ENCODE data around the gene DGKD.

- TF ChIP-seq, protein P1, sequence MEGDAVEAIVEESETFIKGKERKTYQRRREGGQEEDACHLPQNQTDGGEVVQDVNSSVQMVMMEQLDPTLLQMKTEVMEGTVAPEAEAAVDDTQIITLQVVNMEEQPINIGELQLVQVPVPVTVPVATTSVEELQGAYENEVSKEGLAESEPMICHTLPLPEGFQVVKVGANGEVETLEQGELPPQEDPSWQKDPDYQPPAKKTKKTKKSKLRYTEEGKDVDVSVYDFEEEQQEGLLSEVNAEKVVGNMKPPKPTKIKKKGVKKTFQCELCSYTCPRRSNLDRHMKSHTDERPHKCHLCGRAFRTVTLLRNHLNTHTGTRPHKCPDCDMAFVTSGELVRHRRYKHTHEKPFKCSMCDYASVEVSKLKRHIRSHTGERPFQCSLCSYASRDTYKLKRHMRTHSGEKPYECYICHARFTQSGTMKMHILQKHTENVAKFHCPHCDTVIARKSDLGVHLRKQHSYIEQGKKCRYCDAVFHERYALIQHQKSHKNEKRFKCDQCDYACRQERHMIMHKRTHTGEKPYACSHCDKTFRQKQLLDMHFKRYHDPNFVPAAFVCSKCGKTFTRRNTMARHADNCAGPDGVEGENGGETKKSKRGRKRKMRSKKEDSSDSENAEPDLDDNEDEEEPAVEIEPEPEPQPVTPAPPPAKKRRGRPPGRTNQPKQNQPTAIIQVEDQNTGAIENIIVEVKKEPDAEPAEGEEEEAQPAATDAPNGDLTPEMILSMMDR (IDR thresholded peaks at IDR 0.05; ENCODE audit: low read depth, low read length), result no peak
- no peak for TF ChIP-seq EZH2phosphoT487 (IDR thresholded peaks at IDR 0.05; ENCODE audit: low read depth)
Observed at GRCh38 chr2:233311241-233311926, 42.9 kb upstream of the DGKD start.

Measured in OCI-LY3 (cell line).